ENCODE measurements around the gene KRT39.
"Not testable (repeated sequence)": the region's sequence is repeated elsewhere in the genome, so short reads cannot be mapped to it uniquely, and the experiment has no call there.

KRT39 gene

DNA sequence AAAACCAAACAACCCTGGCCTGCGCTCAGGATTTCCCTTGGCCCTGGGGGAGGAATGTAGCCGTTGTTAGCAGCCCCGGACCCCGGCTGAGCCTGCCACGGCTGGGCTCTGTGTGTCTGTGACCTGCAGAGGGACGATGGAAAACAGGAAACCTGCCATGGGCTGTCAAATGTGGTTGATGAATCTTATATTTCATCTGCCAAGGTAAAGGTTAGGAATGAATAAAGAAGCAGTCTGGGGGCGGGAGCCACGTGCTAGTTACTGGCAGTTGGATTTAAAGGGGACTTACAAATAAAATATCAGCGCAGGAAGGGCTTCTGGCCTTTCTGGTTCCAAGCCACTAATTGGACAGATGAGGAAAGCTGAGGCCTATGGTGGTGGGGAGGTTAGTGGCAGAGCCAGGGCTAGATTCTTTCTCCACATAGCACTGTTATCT lies 29.3 kb downstream of the KRT39 start, which contains the start of gene KRT23:
Gene KRT23, minus strand, starts transcription at position 263 of the 436 bp plus-strand sequence. CDS start 1,043 bp downstream, outside the sequence.
- DNase-seq, result no peak

DNA sequence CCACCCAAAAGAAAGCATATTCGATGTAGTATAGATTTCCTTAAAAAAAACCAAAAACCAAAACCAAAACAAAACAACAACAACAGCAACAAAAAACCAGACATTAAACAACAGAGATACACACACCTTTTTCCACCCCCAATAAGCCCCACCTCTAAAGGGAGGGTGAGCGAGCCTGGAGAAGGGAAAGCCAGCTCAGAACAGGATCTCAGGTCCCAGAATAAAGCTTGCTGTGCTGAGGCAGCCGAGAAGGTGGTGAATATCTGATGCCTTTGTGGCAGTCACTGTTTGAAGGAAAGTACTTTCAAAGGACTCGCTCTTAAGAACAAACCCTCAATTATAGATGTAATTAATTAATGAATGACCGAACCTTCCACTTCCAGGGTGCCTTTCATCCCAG lies 29.8 kb downstream of the KRT39 start:
- DNase-seq, result no peak

DNA sequence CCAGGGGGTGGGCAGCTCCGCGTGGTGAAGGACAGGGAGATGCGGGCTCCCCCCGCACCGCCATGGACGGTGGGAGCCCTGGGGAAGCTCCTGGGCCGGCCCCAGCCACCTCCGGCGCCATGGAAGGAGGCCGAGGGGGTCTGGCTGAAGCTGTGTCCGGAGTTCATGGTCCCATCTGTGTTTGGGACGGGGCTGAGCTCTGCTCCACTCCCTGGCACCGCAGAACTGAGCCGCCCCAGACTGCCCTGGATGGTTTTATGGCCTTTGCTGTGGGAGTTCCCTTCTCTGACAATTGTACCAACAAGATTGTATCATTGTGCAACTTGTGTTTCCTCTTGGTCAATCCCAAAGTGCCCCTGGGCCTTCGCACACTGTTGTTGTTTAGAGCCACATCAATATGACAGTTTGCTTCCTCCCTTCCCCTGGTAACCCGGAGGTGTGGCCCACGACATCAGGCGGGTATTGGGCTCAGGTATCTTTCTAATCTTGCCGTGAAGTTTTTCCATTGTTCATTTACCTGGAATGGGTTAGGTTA lies 30.2 kb downstream of the KRT39 start:
- DNase-seq, result peak in 1 of 2 donors; percentile 14

DNA sequence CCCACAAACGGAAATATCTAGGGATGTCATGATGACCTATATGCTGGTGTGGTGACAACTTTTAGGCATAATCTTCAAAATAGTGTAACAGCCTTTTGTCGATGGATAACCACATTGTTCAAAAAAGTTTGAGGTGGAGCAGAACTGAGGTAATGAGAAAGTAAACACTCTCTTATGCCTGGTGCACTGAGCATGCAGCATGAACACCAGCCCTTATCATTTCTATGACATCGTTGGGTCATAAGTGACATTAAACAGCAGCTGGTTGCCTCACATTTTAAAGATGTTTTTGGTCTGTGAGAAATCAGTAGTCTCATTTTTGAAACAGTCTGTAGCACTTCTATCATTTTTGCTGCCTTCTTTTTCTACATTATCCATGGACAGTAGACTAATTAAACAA lies 31.1 kb downstream of the KRT39 start:
- DNase-seq, result no peak

DNA sequence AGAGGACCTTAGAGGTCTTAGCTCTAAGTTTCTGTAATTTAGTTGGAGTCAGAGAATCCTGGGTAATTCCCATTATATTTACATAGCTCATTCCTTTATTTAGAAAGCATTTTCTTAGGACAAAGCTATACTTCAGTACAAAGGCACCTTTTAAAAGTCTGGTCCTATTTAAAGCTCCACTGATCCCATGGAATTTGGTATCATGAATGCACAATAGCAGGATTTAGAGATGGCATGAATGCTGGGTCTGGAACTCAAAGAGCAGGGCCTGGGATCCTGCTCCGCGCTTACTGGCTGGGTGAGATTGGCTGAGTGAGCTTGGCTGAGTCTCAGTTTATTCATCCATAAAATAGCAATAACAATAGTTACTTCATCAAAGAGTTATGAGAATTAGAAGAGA lies 34.1 kb downstream of the KRT39 start:
- DNase-seq, result no peak

DNA sequence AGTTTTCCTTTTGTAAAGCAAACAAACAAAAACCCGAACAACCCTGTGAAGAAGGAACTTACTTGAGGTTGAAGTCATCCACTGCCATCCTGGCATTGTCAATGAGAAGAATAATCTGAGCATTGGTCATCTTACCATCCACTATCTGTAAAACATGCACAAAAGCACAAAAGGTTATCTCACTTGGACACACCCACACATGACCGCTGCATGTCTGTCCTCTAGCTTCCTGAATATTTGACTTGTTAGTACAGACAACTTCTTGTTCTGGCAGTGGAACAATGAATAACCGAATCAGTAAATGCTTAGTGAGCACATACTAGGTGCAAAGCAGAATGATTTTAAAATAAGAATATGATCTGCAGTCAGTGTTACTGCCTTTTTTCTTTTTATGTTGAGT lies 35.4 kb downstream of the KRT39 start:
- no peak for DNase-seq

DNA sequence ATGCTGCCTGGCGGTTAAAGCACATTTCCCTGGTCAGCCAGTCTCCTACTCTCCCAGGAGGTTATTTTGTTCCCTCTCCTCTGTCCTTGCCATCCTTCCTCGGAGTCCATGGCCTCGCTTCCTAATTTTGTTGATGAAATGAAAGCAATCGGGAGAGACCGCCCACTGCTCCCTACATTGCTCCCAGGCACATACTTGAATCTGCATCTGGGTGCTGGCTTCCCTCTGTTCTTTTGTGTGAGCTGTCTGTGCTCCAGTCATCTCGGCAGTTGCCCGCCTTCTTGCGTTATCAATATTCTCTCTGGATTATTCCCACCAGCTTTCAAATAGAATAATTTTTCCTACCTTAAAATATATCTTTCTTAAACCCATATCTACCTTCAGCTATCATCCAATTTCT lies 40.4 kb downstream of the KRT39 start:
- DNase-seq, result no peak

DNA sequence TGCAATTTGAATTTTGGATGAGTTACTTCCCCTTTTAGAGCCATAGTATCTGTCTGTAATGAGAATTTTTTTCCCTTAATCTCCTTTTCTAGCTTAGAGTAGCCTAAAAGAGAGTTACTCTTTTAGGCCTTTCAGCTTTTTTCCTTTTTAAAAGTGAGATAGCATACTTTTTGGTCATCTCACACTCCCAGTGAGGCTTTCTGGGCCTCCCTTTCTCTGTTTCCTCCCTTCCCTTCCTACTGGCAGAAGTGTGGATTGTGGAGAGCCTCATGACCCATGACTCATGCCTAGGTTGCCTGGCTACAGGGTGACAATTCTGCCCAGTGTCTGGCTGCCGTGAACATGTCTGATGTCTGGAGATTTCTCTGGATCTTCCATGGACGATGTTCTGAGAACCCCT lies 44.5 kb downstream of the KRT39 start:
- DNase-seq, result peak in 1 of 2 donors; percentile 54

DNA sequence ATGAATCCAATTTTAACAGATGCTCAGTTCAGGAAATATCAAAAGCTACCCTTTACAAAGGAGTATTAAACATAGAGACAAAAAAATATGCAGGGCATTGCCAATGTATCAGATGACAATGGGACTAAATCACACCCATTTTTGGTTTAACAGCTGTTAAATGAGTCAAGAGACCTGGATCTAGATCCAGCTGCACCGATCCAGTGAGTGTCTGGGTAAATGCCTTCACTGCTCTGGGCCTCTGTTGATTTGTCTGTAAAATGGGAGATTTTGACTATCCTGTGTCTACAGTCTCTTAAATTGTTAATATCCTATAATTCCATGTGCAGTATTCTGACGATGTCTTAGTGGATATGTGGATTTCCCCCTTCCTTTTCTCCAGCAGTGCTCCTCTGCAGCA lies 45.7 kb downstream of the KRT39 start:
- DNase-seq, result no peak

DNA sequence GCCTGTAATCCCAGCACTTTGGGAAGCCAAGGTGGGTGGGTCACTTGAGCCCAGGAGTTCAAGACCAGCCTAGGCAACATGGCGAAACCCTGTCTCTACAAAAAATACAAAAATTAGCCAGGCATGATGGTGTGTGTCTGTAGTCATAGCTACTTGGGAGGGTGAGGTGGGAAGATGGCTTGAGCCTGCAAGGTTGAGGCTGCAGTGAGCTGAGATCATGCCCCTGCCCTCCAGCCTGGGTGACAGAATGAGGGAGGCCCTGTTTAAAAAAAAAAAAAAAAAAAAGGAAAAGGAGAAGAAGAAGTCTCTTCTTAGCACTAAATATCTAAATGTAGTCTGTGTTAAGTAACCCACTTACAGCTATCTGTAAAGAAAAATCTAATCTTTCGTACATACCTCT lies 49.6 kb downstream of the KRT39 start:
- DNase-seq, result not testable (repeated sequence)

DNA sequence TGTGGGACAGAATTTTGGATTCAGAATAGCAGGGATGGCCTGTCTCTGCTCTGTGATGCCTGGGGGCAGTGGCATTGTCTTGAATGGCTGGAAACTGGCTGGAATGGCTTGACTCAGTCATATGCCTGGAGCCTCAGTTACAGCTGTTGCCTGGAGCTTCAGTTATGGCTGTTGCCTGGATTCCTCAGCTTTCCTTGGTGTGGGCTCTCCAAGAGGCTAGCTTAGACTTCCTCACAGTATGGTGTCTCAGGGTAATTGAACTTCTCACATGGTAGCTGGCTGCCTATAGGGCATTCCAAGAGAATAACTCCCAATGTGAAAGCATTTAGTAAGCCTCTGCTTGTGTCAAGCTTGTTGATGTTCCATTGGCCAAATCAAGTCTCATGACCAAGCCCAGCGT lies 50.4 kb downstream of the KRT39 start:
- DNase-seq, result no peak

DNA sequence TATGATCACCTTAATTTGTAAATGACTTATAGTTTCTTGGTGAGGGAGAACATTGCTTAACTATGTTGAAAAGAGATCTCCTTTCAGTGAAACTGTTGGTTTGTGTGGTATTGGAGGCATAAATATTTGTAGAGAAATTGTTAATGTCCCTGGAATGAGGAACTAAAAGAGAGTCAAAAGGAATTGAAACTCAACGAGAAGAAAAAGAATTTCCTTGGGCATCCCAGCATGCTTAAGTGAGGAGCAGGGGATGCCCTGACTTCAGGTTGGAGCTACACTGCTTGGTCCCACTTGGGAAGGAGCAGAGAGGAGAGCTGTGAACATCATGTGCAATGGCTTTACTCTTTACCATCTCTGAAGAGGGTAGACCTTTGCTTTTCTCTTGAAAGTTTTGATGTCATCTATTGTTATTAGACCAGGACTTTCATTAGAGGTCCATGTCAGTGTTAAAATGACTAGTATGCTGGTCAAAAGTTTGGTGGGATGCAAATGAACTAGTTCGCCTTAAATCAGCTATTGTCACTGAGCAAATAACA lies 51.0 kb downstream of the KRT39 start:
- DNase-seq, result no peak

DNA sequence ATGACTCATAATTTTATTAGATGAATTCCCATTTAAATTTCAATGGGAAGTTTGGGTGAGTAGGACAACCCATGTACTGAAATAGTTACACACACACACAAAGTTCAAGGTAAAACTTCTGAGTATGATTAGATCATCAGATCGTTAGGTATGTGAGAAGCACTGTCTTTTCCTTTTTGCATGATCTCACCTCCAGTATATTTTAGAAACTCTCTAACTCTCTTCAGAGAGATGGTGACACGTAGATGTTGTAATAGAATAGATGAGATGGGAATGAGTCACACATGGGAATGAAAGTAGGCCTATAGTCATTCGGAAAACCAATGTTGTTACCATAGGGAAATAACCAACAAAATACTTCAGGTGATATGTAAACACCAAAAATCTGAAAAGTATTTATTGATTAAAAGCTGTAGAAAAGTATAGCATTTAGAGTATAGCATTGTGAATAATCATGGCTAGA lies 51.5 kb downstream of the KRT39 start:
- DNase-seq, result no peak

DNA sequence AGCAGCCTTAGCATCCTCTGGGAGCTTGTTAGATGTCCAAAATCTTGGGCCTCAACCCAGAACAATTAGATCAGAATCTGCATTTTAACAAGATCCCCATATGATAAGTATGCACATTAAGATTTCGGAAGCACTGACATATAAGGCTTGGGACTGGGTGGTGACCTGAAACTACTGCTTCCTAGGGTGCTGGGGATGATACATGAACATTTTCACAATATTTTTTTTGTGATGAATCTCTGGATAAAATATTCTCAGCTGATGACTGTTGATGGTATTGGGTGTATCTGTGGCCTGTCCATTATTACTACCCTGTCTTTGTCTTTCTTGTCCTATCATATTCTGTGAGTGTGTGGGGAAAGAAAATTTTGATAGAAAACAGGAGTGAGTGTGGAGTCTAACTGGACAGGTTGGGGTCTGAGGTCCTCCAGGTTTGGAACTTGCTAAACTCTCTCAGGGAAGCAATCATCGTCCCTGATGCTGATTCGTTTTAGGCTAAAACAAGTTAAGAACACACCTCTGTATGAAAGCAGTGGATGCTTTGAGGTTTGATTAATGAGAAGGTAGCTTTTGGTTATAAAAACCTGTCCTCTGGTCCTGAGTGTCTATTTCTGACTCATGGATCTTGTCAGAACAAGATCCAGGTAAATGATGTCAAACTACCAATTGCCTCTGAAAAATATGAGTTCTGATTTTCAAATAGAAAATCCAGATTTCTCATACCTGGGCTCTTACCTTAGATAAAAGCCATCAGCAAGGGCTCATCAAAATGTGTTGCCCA lies 52.5 kb downstream of the KRT39 start:
- no peak for DNase-seq

DNA sequence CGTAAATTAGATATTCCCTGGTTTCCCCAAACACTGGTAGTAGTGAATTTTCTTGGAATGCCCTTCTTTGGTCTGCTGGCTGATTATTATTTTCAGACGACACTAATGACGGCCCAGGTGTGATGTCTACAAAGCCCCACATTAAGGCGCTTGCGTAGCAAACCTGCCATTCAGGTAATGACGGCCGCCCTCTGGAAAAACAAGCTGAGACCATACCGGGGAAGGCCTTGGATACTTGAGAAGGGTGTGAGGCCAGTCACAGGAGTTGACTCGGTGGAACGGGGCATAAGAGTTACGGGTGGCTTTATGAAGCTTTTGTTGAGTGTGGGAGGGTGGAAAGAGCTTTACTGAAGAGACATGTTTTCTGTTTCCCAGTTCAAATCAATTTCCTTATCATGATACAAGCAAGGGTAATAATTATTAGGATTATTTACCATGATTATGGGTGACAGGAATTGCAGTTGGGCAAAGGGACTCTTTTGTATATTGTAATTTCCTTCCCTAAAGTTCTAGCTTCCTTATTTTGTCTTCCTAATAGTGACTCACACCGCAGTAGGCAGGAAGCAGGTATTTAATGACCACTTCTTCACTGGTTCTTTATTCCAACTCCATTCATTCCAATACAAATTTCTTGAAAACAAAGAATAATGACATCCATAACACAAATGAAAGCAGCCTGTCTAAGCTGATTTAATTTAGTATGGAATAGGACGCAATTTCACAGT lies 54.1 kb downstream of the KRT39 start:
- no peak for DNase-seq

DNA sequence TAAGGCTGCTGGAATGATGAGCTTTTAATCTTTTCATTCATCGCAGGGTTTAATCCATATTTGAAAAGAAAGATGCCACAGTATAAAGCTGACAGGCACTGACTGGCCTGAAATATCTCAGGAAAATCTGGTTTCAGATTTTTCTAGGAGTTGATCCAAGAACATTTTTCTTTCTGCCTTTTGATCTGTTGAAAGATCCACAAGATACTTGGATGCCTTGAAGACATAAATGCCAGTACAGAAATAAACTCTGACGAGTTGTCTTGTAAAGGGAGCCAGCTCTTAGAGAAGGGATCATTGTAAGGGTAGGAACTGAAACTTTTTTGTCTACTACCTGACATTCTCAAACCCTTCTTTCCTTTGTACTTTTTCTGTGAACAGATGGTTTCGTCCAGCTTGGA lies 56.3 kb downstream of the KRT39 start:
- no peak for DNase-seq

DNA sequence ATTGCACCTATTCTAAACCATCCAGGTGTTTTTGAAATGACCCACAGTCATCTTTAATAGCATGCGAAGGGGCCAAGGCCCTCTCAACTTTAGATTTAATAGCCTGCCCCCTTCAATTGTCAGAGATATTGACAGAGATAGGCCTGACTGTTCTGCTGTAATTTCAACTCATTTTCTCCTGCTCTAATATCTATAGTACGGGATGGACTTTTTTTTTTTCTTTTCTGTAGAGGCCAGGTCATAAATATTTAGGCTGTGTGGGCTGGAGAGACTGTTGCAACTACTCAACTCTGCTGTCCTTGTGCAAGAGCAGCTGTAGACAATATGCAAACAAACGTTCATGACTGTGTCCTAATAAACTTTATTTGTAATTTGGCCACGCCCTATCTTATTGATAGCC lies 57.0 kb downstream of the KRT39 start:
- DNase-seq, result no peak

DNA sequence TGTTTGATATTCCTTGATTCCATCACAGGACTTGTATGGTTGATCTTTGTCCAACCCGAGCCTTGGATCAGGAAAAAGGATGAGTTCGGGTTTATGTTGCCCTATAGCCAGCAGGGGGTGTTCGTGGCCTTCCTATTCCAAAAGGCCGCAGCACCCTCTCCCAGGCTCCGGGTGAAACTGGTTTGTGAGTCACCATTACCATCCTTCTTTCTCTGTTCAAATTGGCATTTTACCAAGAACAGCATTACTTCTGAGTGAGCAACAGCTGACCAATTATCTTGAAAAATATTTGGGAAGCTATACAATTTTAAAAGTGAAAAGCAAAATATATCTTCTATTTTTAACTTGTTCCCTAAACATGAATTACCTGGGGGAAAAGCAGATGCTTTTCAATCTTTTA lies 57.4 kb downstream of the KRT39 start:
- peak; percentile 72 to 74 for DNase-seq

Measured in CD4-positive, alpha-beta T cell treated with Interleukin-1 beta for 1 hour (primary cell).